Measurements from ENCODE around the gene YPEL1.
"Not testable (repeated sequence)": the region's sequence is repeated elsewhere in the genome, so short reads cannot be mapped to it uniquely, and the experiment has no call there.

The YPEL1 gene

DNA sequence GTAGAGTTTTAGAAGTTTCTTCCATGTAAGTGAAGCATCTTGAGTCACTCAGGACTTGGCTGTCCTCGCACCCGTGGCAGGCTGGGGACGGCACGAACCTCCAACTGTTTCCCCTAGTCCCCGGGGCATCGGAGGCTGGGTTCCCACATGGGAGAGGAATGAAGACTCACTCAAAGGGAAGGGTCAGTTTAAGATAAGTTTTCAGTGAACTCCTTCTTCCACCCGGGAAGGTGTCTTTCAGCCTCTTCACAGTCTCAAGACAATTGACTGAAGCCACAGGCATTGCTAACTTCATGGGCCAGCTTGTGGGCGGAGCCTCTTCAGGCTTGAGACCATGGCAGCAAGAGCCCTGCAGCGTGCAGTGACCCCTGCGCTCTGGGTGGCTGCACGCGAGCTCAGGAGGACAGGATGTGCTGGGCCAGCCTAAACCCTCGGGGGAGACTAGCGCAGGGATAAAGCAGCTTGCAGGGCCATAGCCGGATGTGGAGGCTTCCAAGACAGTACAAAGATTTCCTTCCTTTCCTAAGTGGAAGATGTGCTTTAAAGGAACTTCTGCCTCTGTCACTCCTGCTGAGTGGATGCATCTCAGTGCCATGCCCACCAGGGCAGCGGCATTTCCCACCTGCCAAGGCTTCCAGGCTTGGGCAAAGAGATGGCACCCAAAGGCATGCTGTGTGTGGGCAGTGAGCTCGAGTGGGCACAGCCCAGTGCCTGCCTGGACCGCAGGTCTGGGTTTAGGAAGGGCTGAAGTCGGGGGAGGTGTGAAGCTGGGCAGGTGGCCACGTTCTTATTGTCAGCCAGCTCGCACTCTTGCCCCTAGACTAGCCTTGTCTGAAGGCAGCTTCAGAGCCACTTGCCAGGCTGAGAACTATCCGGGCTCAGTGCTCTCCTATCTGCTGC lies 36.9 kb downstream of the YPEL1 start:
- no peak for DNase-seq

DNA sequence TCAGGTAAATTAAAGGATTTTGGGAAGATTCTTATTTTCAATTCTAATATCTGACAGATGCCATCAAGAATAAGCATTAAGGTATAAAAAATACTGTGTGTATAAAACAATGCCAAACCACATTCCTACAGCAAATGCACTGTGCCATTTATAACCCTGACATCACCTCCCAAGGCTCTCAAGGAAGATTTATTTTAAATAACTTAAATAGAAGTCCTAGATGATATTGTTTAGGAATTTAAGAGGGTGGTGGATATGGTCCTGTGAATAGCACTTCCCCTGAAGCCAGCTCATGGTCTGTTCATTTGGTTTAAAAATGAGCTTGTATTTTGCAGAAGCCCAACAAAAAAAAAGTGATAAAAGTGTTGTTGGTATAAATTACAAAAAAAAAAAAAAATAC lies 37.7 kb downstream of the YPEL1 start:
- DNase-seq: no peak

DNA sequence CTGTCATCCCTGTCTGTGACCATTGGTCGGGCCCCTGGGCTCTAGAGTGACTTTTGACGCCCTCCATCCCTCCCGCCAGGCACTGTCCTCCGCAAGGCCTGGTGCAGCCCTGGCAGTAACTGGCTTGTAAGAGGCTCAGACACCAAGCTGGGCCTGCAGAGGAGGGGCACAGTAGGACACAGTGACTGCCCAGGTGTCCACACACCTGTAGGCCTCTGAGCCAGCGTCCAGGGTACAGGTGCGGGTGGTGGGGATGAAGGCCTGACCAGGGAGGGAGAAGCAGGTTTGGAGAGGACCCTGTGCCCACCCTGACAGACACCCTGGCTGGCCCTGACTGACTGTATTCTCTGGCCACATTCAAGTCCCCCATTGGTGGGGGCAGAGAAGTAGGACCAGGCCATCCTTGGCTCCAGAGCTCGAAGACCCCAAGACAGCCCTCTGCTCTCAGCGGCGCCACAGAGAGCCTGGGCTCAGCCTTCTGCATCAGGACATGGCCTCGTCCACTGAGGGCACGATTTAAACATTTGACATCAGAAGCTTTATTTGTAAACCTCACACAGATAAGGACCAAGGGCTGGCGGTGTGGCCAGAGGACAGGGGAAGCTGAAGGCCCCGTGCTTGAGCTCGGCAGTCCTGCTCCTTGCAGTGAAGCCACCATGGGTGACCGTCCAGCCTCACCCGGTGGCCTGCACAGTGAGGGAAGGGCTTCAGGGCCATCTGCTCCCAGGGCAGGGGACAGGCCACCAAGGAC lies 38.4 kb downstream of the YPEL1 start:
- DNase-seq: no peak

GRCh38 chr22:21696115-21696514 lies 39.5 kb downstream of the YPEL1 start:
- no peak for DNase-seq

- no peak for DNase-seq
These were observed 40.0 kb downstream of the YPEL1 start for GRCh38 chr22:21695430-21696085.

- no peak for DNase-seq
These were observed 40.7 kb downstream of the YPEL1 start for GRCh38 chr22:21694795-21695429.

- no peak for DNase-seq
These were observed 41.2 kb downstream of the YPEL1 start for GRCh38 chr22:21694394-21694793.

DNA sequence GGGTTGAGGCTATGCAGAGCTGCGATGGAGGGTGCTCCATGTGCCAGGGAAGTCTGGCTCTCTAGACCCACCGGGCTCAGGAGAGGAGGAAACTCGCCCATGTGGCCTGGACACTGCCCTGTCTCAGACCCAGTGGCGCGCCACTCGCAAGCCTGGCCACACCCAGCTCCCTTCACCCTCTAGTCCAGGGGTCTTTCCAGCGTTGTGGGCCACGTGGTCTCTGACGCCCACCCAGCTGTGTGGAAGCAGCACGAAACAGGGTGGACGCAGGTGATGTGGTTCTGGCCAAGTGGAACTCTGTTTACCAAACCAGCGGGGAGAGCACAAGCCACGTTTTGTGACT lies 41.6 kb downstream of the YPEL1 start:
- DNase-seq: no peak

- DNase-seq: no peak
These were observed 42.1 kb downstream of the YPEL1 start for GRCh38 chr22:21693333-21693998.

GRCh38 chr22:21692856-21693255 lies 42.7 kb downstream of the YPEL1 start:
- DNase-seq: not testable (repeated sequence)

GRCh38 chr22:21691816-21692215 lies 43.8 kb downstream of the YPEL1 start:
- DNase-seq: no peak

- peak; percentile 78 for DNase-seq
These were observed 45.2 kb downstream of the YPEL1 start for GRCh38 chr22:21690401-21690801.

GRCh38 chr22:21688706-21689381 lies 46.8 kb downstream of the YPEL1 start:
- no peak for DNase-seq

DNA sequence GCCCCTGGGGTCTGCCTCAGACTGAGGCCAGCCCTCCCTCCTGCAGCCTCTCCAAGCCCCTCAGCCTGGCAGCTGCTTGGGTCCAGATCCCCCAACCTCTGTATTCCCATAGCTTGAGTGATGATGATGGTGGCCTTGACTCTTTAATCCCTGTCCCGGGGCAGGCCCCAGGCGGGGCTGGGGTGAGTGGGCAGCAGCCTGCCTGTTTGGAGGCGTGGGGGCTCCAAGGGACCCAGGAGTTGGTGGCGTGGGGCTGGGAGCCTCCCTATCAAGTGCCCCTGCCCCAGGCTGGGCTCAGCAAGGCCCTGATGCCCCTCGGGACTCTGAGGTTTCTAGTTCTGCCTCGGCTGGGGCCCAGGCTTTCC lies 47.3 kb downstream of the YPEL1 start:
- no peak for DNase-seq

GRCh38 chr22:21687685-21688259 lies 47.8 kb downstream of the YPEL1 start:
- no peak for DNase-seq

DNA sequence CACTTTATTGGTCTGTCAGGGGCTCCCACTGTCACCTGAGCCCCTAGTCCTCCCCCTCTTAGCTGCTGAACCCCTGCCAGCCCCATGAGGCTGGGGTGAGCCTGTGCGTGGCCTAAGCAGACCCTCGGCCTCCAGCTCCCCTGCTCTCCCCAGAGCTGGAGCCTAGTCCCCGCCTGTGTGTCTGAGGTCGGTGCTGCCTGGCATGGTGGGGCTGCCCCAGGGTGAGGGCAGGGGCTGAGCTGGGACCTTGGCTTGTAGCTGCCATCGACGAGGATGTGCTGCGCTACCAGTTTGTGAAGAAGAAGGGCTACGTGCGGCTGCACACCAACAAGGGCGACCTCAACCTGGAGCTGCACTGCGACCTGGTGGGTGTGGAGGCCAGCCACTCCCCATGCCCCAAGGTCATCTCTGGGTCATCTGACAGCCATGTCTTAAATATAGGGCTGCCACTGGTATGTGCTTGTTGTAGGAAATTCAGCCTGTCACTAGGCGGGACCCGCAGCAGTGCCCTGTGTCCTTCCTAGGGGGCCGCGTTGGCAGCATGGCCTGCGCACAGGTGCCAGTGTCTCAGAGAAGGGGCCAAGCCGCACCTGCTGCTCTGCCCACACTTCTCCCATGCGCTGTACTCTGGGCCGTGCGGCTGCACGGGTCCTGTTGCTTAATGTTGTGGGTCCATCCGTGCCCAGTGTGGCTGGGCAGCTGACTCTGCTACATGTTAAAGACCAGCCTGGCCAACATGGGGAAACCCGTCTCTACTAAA lies 48.8 kb downstream of the YPEL1 start:
- DNase-seq: no peak

- DNase-seq: no peak
These were observed 49.4 kb downstream of the YPEL1 start for GRCh38 chr22:21686193-21686608.

DNA sequence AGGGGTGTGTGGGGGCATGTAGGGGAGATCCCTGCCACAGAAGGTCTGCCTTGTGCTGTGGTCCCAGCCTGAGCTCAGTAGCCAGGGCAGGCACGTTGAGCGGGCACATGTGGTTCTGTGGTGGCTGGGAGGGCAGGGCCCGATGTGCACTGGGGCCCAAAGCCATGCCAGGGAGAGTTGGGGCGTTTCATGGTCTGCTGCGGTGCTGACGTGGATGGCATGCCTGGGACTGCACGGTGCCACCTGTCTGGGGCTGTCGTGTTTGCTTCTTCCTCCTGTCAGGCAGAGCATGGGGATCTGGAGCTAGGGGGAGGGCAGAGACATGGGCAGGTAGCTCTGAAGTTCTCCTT lies 50.5 kb downstream of the YPEL1 start:
- DNase-seq: no peak

DNA sequence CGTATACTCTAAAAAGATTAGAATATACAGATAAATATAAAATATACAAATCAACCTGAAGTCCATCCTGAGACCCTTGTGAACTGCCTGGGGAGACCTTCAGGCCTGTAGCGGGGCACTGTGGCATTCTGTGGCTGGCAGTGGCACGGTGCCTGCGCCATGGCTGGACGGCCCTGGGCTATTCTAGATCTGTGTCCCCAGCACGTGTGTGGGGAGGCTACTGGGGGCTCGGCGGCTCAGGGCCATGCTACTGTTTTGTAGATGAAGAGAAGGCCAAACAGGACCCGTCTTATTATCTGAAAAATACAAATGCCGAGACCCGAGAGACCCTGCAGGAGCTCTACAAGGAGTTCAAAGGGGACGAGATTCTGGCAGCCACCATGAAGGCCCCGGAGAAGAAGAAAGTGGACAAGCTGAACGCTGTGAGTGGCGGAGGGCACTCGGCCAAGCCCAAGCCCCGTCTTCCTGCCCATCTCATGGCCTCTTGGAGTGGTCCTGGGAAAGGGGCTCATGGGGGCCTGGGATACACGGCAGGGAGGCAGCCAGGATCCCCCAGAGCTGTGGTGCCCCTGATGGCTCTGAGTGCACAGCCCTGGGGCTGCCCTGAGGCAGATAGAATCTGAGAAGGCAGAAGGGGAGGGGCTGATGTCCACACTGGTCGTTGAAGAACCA lies 51.0 kb downstream of the YPEL1 start:
- no peak for DNase-seq

DNA sequence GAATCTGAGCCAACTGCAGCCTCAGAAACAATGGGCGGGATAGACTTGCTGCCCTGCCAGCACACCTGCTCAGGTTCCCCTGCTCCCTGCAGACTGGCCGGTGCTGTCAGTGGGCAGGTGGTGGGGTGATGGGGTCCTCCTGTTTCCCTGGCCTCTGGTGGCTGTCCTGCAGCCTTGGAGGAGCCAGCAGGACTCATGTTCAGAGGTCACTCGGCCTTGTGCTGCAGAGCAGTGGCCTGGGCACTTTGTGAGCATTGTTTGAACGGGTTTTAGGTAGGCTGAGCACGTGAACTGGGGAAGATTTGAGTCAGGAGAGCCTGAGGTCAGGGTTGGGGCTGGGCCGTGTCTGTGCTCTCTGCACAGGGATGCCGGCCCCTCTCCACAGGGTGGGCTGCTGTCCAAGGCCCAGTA lies 52.2 kb downstream of the YPEL1 start:
- no peak for DNase-seq
